Stimulated activated CD4-positive, alpha-beta T cell treated with anti-CD3 and anti-CD28 coated beads, TNF-alpha, amount 100 ng/mL, for 4 hours (primary cell): ENCODE measurements around the gene TRIM29.

ENCODE experiments used
- DNase-seq, 3 experiments: peaks; one replicate each; pipeline ENCODE4 v3.0.0-alpha.2; 2020; ENCODE audit warnings: low read depth in 3 of 3

The TRIM29 gene

DNA sequence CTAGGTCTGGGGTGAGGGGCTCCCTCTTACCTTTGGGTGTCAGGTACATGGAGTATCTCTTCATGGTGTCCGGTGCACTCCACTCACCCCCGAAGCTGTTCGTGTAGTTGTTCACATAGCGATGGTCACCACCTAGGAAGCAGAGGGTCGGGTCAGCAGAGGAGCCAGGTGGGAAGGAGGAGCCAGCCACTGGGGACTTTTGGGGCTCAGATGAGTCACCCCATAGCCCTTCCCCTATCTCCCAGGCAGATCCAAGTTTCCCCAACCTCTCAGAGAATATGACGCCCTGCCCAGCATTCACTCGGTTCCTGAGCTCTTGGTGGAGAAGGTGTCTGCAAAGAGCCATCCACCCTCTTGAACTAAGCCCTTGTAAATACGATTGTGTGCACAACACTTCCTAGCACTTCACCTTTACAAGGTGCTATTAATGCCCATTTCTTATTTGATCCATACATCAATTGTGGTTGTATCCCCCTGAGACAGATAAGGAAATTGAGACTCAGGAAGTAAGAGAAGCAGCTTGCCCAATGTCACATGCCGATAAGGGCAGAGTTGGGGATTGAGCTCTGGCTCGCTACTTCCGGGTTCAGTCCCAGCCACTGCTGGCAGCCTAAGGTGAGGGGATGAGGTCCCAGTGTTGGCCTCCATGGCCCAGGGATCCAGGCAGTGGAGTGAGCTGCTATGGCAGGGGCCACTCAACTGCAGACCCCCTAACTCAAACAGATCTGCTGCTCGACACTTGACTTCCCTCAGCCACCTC, 14.8 kb downstream of the TRIM29 start:
- no peak for DNase-seq

- no peak for DNase-seq
These were observed 15.9 kb downstream of the TRIM29 start for GRCh38 chr11:120121914-120122473.

DNA sequence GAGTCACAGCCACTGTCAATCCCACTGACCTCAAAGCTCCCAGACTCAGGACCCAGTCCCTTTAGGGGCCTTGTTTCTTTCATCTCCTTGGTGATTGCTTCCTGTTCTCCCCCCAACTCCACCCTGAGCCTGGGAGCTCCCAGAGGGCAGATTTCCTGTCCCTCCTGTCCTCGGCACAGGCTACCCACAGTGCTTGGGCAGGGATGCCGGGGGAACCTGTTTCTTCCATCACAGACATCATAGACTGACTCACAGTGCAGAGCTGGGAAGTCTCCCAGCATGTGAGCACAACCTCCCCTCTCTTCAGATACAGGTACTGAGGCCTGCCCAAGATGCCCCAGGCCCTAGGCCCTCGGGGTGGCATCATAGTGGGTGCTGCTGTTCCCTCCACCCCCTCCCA, 16.6 kb downstream of the TRIM29 start:
- no peak for DNase-seq

DNA sequence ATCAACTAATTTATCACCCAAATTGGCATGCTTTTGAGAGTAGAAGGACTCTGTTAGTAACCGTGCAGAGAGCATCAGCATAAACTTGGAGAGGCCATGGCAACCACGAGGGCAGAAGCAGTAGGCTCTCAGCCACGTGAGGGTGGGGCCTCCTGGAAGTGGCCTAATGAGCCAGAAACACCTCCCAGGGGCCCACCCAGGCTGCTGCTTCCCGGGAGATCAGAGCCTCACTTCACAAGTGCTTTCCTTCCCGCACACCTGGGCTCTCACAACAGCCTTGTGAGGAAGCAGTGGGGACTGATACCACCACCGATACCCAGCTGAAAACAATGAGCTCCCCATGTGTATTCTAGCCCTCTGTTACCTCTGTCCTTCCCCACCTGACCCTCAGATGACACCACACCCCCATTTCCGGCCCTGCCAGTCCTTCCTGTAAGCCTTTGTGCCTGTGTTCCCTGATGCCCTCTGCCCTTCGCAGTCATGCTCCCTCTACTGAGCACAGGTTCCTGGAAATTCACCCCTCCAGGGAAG, 17.0 kb downstream of the TRIM29 start:
- DNase-seq: no peak

DNA sequence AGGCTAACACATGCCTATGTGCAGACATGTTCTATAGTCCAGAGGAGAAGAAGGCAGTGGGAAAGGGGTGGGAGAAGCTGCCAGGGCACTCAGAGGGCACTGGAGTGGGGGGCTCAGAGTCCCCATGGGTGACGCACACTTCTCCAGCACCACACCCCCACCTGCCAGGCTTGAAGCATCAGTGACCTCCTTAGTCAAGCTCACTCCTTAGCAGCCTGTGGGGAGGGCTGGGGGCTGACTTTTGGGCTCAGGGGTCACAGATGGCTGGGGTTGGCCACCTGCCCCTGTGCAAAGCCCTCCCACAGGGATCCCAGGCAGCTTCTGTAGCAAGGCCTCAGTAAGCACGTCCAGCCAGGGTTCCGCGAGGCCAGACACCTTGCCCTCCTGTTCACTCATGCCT, 18.8 kb downstream of the TRIM29 start:
- DNase-seq: no peak

- DNase-seq: no peak
These were observed 19.9 kb downstream of the TRIM29 start for GRCh38 chr11:120117991-120118390.

- DNase-seq: no peak
These were observed 20.9 kb downstream of the TRIM29 start for GRCh38 chr11:120116966-120117365.

GRCh38 chr11:120115272-120116000, 22.5 kb downstream of the TRIM29 start:
- DNase-seq: no peak

DNA sequence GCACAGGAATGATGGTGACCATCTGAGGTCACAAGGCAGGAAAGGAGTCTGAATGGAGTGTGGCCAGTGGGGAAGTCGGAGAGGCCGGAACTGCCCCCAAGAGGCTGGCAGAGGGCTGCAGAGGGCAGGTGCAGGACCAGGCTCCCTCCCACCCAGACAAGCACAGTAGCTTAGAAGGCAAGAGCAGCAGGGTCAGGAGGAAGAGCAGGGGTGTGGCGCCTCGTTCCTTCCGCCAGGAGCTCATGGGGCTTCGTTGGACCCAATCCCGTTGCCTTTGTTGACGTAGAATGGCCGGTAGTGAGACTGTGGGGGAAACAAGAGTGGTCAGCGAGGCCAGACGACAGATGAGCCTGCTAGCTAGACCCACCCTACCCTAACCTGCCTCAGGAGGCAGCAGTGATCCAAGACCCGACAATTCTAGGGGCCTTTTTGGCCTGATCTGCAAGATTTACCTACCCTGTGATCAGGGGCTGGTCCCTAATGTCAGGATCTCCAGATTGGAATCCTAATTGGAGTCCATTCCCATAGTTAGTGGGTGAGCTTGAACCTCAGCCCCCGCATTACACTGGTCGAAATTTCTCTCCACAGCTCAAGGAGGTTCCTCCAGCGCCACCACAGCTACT, 25.6 kb downstream of the TRIM29 start:
- no peak for DNase-seq

DNA sequence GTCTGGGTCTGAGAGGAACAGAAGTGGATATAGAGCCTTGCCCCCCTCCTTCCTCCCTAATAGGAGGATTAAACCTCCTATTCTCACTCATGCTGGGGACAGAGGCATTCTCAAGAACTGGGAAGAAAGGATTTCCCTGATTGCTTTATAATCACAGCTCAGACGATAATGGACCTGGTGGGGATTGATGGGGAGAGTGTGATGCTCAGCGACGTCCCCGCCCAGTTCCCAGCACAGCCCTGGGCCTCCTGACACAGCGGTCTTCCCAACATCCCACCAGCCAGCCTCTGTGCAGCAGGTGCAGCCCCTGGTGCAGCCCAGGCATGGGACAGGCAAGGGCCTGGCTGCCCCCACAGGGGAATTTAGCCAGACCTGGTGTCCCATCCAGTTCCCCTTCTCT, 28.4 kb downstream of the TRIM29 start:
- DNase-seq: no peak

GRCh38 chr11:120108785-120109168, 29.1 kb downstream of the TRIM29 start:
- no peak for DNase-seq

GRCh38 chr11:120108154-120108784, 29.6 kb downstream of the TRIM29 start:
- DNase-seq: peak; percentile 25 to 32 (median 32)

GRCh38 chr11:120107692-120108091, 30.2 kb downstream of the TRIM29 start:
- no peak for DNase-seq

- no peak for DNase-seq
These were observed 31.4 kb downstream of the TRIM29 start for GRCh38 chr11:120106354-120107150.

GRCh38 chr11:120105576-120105975, 32.3 kb downstream of the TRIM29 start:
- DNase-seq: no peak

DNA sequence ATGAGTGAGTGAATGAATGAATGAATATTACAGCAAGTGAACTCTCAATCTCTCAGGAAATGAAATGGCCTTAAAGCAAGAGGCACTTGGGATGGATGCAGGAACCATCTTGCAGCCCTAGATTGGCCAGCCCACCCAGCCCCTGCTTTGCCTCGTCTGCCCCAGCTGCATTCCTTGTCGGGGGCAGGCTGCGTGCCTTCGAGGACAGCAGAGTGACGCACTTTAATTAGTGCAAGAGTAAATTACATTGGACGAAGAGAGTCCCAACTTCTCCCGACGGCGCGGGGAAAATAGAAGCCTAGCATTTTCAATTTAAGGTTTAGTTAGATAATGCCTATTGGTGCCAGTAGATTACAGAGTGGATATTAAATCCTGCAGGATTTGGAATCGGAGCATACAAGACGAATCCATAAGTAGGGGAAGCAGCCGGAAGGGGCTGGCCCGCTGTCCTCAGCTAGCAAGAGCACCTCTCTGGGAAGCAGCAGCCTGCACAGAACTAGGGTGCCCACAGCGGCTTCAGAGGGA, 33.8 kb downstream of the TRIM29 start:
- DNase-seq: no peak

DNA sequence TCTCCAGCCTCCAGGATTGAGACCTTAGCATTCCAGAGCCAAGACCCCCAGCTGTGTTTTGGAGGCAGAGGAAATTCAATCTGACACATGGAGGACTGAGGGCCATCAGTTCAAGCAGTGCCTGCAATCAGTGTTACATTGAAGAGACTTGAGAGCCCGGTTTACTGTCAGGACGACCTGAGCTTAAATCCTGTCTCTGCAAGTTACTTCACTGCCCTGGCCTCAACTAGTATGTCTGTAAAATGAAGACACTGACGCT, 35.1 kb downstream of the TRIM29 start:
- DNase-seq: no peak

- no peak for DNase-seq
These were observed 35.7 kb downstream of the TRIM29 start for GRCh38 chr11:120102050-120102863.

DNA sequence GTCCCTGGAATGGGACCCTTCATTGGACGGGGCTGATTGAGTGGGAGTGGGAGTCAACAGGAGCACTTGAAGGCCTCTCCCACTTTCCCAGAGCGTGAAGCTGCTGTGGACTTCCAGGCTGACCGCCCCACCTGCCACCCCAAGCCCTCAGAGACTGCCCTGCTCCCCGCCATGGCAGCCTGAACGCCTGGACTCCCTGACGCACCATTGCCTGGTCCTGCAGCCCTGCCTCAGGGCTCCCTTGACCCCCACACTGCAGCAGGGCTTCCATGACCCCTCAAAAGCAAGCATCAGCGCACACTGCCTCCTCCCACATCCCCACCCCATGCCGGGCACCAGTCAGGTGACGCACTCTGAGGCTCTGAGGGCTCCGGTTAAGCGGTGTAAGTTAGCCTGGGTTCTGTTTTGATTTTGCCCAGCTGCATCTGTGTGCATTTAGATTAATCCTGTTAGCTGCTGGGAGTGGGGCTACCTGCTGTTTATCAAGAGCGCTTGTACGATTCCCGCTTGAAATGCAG, 39.4 kb downstream of the TRIM29 start:
- DNase-seq: no peak
